Caco-2 (cell line): ENCODE measurements around the gene SCAF8. TPM values are rescaled to one million over a fixed set of nuclear protein-coding genes. Genes with fewer than 3 reads are reported as not detected.
"Not testable (repeated sequence)": the region's sequence is repeated elsewhere in the genome, so short reads cannot be mapped to it uniquely, and the experiment has no call there.

Experiments
- BruUV-seq: library from RNA; stranded (reverse); fragments of 400-500 nt; replicated peaks from 2 replicates; lab custom pipeline; 2021; lab: Mats Ljungman, UMichigan
- CTCF ChIA-PET: fragments of 300-600 bp; sonication (Branson Sonifier 250); formaldehyde crosslinking; loops from one replicate; lab custom pipeline; 2022; ENCODE audit warnings: antibody characterized with exemption; lab: Charles Lee
- POLR2A ChIA-PET: fragments of 300-600 bp; sonication (Branson Sonifier 250); formaldehyde crosslinking; loops from one replicate; lab custom pipeline; 2022; ENCODE audit warnings: antibody characterized with exemption; lab: Charles Lee
- DNase-seq, 2 experiments: peaks; one replicate each; pipeline versions ENCODE4 v3.0.0 to v3.0.0-alpha.2; 2020 to 2022
- H3K27me3 ChIP-seq: replicated peaks from 2 replicates; pipeline ENCODE4 v1.6.0; 2011; ENCODE audit warnings: low read length; ENCODE audit not compliant: control insufficient read depth, insufficient read depth
- H3K36me3 ChIP-seq: 2 replicates; pipeline ENCODE4 v1.5.1; 2011; ENCODE audit warnings: low read length; ENCODE audit not compliant: control insufficient read depth, insufficient read depth
- H3K4me1 ChIP-seq: fragments of 250-450 bp; sonication (Bioruptor Pico); 2 replicates; pipeline ENCODE4 v1.5.1; 2020; ENCODE audit warnings: mild to moderate bottlenecking
- H3K4me3 ChIP-seq: 2 replicates; pipeline ENCODE4 v1.5.1; 2011; ENCODE audit warnings: low read depth, mild to moderate bottlenecking, control low read depth, low read length
- H3K9me3 ChIP-seq: fragments of 250-450 bp; sonication (Bioruptor Pico); 2 replicates; pipeline ENCODE4 v1.5.1; 2020; ENCODE audit warnings: mild to moderate bottlenecking, moderate library complexity
- H3K27ac Mint-ChIP-seq: one replicate; pipeline ENCODE4 v1.8.0; 2022; ENCODE audit warnings: mixed read lengths; ENCODE audit not compliant: unreplicated experiment
- H3K27me3 Mint-ChIP-seq: one replicate; pipeline ENCODE4 v1.8.0; 2022; ENCODE audit warnings: mixed read lengths; ENCODE audit not compliant: insufficient read depth, unreplicated experiment
- H3K36me3 Mint-ChIP-seq: one replicate; pipeline ENCODE4 v1.8.0; 2022; ENCODE audit warnings: mild to moderate bottlenecking, mixed read lengths; ENCODE audit not compliant: insufficient read depth, unreplicated experiment
- H3K4me1 Mint-ChIP-seq: one replicate; pipeline ENCODE4 v1.8.0; 2022; ENCODE audit warnings: low read depth, mixed read lengths; ENCODE audit not compliant: unreplicated experiment
- H3K4me3 Mint-ChIP-seq: one replicate; pipeline ENCODE4 v1.8.0; 2022; ENCODE audit warnings: mild to moderate bottlenecking, moderate library complexity, mixed read lengths; ENCODE audit not compliant: unreplicated experiment
- H3K9me3 Mint-ChIP-seq: one replicate; pipeline ENCODE4 v1.8.0; 2022; ENCODE audit warnings: mixed read lengths; ENCODE audit not compliant: unreplicated experiment
- intact Hi-C: fragments of 100-400 bp; cut with micrococcal nuclease; formaldehyde crosslinking; loops from one replicate; pipeline ENCODE4 v1.10.0; 2022; ENCODE audit not compliant: unreplicated experiment
- total RNA-seq: library from RNA; stranded (reverse); gene quantifications from 2 replicates; pipeline ENCODE4 v1.2.3, GENCODE V29; 2022
- TF ChIP-seq, protein P1 (sequence below), 2 experiments: fragments of 200-600 bp in 1 of 2; IDR thresholded peaks; 1 replicate in 1 of 2; 2 replicates in 1 of 2; pipeline versions ENCODE4 v1.5.1 to v1.8.0; 2011 to 2022; ENCODE audit warnings: antibody characterized with exemption in 1 of 2, control low read depth in 1 of 2, inconsistent platforms in 1 of 2, low read depth in 1 of 2, low read length in 1 of 2, mild to moderate bottlenecking in 1 of 2, moderate library complexity in 1 of 2; ENCODE audit not compliant: insufficient read depth in 1 of 2, severe bottlenecking in 1 of 2, unreplicated experiment in 1 of 2

The SCAF8 gene
- total RNA-seq, 1 experiment from 2014 or later, result 45.2 TPM

DNA sequence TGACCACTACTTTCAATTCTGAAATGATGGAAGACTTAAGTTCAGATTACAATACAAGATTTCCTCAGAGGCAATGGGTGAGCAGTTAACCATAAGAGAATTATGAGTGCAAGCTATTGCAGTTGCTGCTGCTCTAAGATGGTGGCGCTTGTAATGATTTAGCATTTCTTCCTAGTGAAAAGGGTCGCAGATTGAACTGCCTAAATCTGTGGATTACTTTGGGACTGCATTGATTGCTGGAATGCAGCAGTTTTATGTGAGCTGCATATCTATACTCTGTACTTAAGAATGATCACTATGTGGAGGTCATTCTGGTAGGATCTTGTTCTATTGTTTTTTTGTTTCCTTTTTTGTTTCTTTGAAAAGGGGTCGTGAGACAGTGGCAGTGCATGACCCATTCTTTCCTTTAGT, 5.3 kb downstream of the SCAF8 start:
- H3K4me1 Mint-ChIP-seq, result no peaks in the 10 kb centered on the region
- TF ChIP-seq, protein P1, sequence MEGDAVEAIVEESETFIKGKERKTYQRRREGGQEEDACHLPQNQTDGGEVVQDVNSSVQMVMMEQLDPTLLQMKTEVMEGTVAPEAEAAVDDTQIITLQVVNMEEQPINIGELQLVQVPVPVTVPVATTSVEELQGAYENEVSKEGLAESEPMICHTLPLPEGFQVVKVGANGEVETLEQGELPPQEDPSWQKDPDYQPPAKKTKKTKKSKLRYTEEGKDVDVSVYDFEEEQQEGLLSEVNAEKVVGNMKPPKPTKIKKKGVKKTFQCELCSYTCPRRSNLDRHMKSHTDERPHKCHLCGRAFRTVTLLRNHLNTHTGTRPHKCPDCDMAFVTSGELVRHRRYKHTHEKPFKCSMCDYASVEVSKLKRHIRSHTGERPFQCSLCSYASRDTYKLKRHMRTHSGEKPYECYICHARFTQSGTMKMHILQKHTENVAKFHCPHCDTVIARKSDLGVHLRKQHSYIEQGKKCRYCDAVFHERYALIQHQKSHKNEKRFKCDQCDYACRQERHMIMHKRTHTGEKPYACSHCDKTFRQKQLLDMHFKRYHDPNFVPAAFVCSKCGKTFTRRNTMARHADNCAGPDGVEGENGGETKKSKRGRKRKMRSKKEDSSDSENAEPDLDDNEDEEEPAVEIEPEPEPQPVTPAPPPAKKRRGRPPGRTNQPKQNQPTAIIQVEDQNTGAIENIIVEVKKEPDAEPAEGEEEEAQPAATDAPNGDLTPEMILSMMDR (IDR thresholded peaks at IDR 0.05; ENCODE audit: insufficient read depth in 1 of 2, low read depth in 1 of 2, low read length in 1 of 2, severe bottlenecking in 1 of 2, unreplicated experiment in 1 of 2), result no peak
- H3K9me3 Mint-ChIP-seq, result no peaks in the 10 kb centered on the region
- no peak overlapping the region for H3K4me3 ChIP-seq
- ChIA-PET CTCF (no interaction called here), POLR2A (no interaction called here)
- DNase-seq, result no peak
- H3K27me3 ChIP-seq, result no peaks in the 10 kb centered on the region
- H3K27me3 Mint-ChIP-seq, result no peaks in the 10 kb centered on the region
- H3K4me3 Mint-ChIP-seq, result no peak overlapping the region
- no peaks in the 10 kb centered on the region; the same call in 1 of the 2 replicates for H3K36me3 ChIP-seq
- no peak overlapping the region for H3K27ac Mint-ChIP-seq
- intact Hi-C loops, result no loop called here
- peaks cover 35% of the 10 kb centered on the region for H3K36me3 Mint-ChIP-seq
- H3K9me3 ChIP-seq, result no peaks in the 10 kb centered on the region
- H3K4me1 ChIP-seq, result peaks cover 20% of the 10 kb centered on the region
- no TSS peak for BruUV-seq

DNA sequence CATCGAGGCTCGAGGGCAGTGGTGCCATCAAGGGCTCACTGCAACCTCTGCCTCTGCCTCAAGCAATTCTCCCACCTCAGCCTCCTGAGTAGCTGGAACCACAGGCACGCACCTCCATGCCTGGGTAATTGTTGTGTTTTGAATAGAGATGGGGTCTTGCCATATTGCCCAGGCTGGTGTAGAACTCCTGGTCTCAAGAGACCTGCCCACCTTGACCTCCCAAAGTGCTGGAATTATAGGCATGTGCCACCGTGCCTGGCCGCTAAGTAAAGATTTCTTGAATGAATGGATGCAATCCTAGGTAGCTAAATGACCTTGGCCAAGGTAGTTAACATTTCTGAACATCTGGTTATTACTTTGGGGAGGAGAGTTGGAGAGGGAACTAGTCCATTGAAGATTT, 7.4 kb downstream of the SCAF8 start:
- Mint-ChIP-seq H3K9me3 (no peaks in the 10 kb centered on the region), H3K4me1 (no peaks in the 10 kb centered on the region), H3K36me3 (peaks cover 25% of the 10 kb centered on the region), H3K27me3 (no peaks in the 10 kb centered on the region), H3K4me3 (no peak overlapping the region), H3K27ac (no peak overlapping the region)
- no TSS peak for BruUV-seq
- H3K9me3 ChIP-seq, result no peaks in the 10 kb centered on the region
- TF ChIP-seq, protein P1 (IDR thresholded peaks at IDR 0.05; ENCODE audit: insufficient read depth in 1 of 2, low read depth in 1 of 2, low read length in 1 of 2, severe bottlenecking in 1 of 2, unreplicated experiment in 1 of 2), result no peak
- CTCF ChIA-PET, result no interaction called here
- H3K4me1 ChIP-seq, result peaks cover 25% of the 10 kb centered on the region
- H3K27me3 ChIP-seq, result no peaks in the 10 kb centered on the region
- intact Hi-C loops, result no loop called here
- no peak overlapping the region for H3K4me3 ChIP-seq
- H3K36me3 ChIP-seq, result no peaks in the 10 kb centered on the region; the same call in 1 of the 2 replicates
- DNase-seq, result no peak
- POLR2A ChIA-PET, result no interaction called here

DNA sequence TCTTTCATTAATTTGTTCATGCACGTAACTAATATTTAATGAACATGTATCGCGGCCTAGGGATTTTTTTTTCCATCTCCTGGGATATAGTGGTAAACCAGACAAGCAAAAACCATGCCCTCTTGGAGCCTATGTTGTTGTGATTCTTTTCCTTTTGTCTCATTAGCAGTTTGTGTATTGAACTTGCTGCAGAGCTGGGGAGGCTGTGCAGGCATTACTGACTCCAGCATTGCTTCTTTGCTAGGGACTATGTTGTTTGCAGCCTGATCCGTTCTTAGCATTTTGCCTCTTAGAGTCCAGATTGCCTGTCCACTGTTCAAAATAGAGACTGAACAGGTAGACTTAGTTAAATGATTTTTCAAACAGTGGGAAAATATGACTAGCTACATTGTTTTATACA, 9.7 kb downstream of the SCAF8 start:
- no peaks in the 10 kb centered on the region for H3K27me3 ChIP-seq
- H3K27me3 Mint-ChIP-seq, result no peaks in the 10 kb centered on the region
- H3K27ac Mint-ChIP-seq, result no peak overlapping the region
- no peaks in the 10 kb centered on the region for H3K36me3 ChIP-seq
- peaks cover 25% of the 10 kb centered on the region for H3K4me1 ChIP-seq
- ChIA-PET POLR2A (no interaction called here), CTCF (no interaction called here)
- peaks cover 13% of the 10 kb centered on the region for H3K36me3 Mint-ChIP-seq
- DNase-seq, result no peak
- no peaks in the 10 kb centered on the region for H3K9me3 ChIP-seq
- no TSS peak for BruUV-seq
- no peaks in the 10 kb centered on the region for H3K9me3 Mint-ChIP-seq
- intact Hi-C loops, result no loop called here
- H3K4me1 Mint-ChIP-seq, result no peaks in the 10 kb centered on the region
- no peak overlapping the region for H3K4me3 Mint-ChIP-seq
- TF ChIP-seq, protein P1 (IDR thresholded peaks at IDR 0.05; ENCODE audit: insufficient read depth in 1 of 2, low read depth in 1 of 2, low read length in 1 of 2, severe bottlenecking in 1 of 2, unreplicated experiment in 1 of 2), result no peak
- H3K4me3 ChIP-seq, result no peak overlapping the region

DNA sequence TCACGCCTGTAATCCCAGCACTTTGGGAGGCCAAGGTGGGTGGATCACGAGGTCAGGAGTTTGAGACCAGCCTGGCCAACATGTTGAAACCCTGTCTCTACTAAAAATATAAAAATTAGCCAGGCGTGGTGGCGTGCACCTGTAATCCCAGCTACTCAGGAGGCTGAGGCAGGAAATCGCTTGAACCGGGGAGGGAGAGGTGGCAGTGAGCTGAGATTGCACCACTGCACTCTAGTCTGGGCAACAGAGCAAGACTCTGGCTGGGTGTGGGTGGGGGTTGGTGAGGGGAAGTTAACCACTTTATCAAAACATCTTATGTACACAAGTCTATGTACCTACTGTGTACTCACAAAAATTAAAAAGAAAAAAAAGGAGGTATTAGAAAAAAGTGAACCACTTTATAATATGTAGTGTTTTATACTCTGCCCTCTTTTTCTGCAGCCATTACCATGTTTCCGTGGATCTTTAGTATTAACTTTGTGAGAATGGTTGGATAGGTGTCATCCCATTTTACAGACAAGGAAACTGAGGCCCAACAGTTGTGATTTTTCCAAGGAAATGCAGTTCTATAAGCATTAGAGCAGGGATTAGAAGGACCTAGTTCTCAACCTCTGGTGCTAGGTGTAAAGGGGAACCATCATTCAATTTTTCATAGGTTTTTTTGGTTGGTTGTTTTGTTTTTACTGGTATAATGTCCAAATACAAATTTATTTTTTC, 11.0 kb downstream of the SCAF8 start:
- H3K27me3 Mint-ChIP-seq, H3K9me3 ChIP-seq, H3K27ac Mint-ChIP-seq, H3K9me3 Mint-ChIP-seq, H3K4me1 Mint-ChIP-seq, H3K4me3 ChIP-seq, H3K36me3 ChIP-seq, H3K27me3 ChIP-seq, CTCF ChIA-PET, H3K4me3 Mint-ChIP-seq, intact Hi-C loops, DNase-seq, POLR2A ChIA-PET, BruUV-seq: not testable (repeated sequence)
- H3K4me1 ChIP-seq, result 0 out of 2 replicates have a peak, but pooled peaks cover 14% of the 10 kb centered on the region
- H3K36me3 Mint-ChIP-seq, result peaks cover 13% of the 10 kb centered on the region
